AG04450 (cell line): ENCODE measurements around the gene BCL7A. TPM values are rescaled to one million over a fixed set of nuclear protein-coding genes. Genes with fewer than 3 reads are reported as not detected.

Source experiments
- CTCF ChIA-PET: fragments of 300-600, 350-600 bp; formaldehyde crosslinking; extraction: SDS; loops from one replicate; lab custom pipeline; 2022; ENCODE audit warnings: antibody characterized with exemption, inconsistent platforms; lab: Charles Lee
- POLR2A ChIA-PET: fragments of 350-600 bp; formaldehyde crosslinking; extraction: SDS; loops from one replicate; lab custom pipeline; 2021; ENCODE audit warnings: antibody characterized with exemption, inconsistent platforms; lab: Yijun Ruan, JAX
- DNase-seq: peaks from one replicate; pipeline ENCODE4 v3.0.0-alpha.2; 2011; ENCODE audit warnings: low read depth, low spot score
- H3K27ac ChIP-seq: one replicate; pipeline ENCODE4 v1.5.1; 2012; ENCODE audit warnings: low read depth, low read length, control low read depth
- H3K27me3 ChIP-seq: one replicate; pipeline ENCODE4 v1.6.0; 2012; ENCODE audit warnings: low read length; ENCODE audit not compliant: control insufficient read depth, insufficient read depth
- H3K4me3 ChIP-seq: 2 replicates; pipeline ENCODE4 v1.5.1; 2011; ENCODE audit warnings: mild to moderate bottlenecking, low read depth, low read length, control low read depth
- H3K9me3 ChIP-seq: 2 replicates; pipeline ENCODE4 v1.5.1; 2012; ENCODE audit warnings: low read length; ENCODE audit not compliant: control insufficient read depth, insufficient read depth
- polyA plus RNA-seq: library from polyadenylated mRNA; depleted of rRNA; stranded (reverse); fragments of >200 nt; gene quantifications from 2 replicates; pipeline ENCODE4 v1.2.3, GENCODE V29; 2011
- TF ChIP-seq, protein P1 (sequence below): IDR thresholded peaks from 2 replicates; pipeline ENCODE4 v1.5.1; 2011; ENCODE audit warnings: low read depth, low read length, control low read depth, inconsistent platforms

Gene BCL7A
- polyA plus RNA-seq, 1 experiment = 4.4 TPM

DNA sequence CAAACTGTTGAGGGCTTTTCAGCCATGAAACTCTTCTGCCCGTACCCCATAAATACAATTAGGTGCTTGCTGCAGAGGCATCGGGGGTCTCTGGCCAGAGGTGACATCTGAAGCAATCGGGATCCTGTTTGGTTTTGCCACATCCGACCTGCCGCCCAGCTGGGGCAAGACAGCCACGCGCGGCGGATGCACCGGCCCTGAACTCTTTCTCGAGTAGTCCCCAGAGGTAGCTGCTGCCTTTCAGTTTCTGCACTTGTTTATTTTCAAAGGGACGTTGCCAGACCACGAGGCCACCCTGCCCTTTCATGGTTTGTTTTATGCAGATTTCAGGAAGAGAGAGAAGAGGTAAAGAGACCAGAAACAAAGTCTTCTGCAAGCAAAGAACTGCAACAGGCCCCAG, 46.3 kb downstream of the BCL7A start:
- CTCF ChIA-PET = interaction anchor here (1.3 kb wide), 1 partner anchor 55 kb away, joined by 5 read pairs; no protein-coding TSS in a partner anchor
- no peak for DNase-seq
- TF ChIP-seq, protein P1, sequence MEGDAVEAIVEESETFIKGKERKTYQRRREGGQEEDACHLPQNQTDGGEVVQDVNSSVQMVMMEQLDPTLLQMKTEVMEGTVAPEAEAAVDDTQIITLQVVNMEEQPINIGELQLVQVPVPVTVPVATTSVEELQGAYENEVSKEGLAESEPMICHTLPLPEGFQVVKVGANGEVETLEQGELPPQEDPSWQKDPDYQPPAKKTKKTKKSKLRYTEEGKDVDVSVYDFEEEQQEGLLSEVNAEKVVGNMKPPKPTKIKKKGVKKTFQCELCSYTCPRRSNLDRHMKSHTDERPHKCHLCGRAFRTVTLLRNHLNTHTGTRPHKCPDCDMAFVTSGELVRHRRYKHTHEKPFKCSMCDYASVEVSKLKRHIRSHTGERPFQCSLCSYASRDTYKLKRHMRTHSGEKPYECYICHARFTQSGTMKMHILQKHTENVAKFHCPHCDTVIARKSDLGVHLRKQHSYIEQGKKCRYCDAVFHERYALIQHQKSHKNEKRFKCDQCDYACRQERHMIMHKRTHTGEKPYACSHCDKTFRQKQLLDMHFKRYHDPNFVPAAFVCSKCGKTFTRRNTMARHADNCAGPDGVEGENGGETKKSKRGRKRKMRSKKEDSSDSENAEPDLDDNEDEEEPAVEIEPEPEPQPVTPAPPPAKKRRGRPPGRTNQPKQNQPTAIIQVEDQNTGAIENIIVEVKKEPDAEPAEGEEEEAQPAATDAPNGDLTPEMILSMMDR = no peak
- H3K27ac ChIP-seq = no peak overlapping the region
- no peaks in the 10 kb centered on the region for H3K27me3 ChIP-seq
- no peak overlapping the region for H3K4me3 ChIP-seq
- POLR2A ChIA-PET = interaction anchor here (0.7 kb wide), 1 partner anchor 14 kb away, joined by 4 read pairs; no protein-coding TSS in a partner anchor
- H3K9me3 ChIP-seq = no peaks in the 10 kb centered on the region

DNA sequence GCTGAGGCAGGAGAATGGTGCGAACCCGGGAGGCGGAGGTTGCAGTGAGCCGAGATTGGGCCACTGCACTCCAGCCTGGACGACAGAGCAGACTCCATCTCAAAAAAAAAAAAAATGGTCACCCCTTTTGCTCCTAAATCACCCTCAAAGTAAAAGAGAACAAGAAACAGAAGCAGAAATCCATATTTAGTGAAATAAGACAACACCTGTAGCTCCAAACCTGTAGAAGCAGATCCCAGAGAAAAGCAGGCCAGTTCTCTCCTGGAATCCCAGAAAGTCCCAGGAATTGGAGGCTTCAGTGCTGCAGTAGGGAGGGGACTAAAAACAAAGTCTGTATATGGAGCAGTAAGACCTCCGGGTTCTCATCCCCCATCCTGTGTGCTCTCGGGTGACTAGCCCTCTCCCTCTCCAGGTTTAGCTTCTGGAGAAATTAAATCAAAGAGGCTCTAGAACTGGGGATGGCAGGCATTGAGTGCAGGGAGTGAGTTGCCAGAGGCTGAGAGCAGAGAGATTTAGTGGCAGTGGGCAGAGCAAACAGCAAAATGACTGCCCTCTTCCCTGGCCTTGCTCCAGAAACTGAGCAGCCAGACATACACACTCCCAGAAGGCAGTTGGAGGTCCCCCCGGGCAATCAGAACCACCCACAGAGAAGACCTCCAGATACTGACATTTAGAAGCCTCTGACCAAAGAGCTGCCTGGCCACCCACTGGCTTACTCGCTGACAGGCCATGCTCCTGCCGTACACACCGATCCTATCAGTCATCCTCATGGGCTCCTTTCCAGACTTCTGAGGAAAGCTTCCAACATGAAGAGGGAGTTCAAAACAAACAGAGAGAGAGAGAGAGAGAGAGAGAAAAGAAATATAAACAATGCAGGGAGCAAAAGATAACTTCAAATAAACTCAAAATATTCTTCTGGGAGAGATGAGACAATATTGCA, 50.6 kb downstream of the BCL7A start:
- TF ChIP-seq, protein P1 = no peak
- CTCF ChIA-PET = interaction anchor here (1.1 to 1.8 kb wide), 2 partner anchors 18 to 26 kb away, joined by 7 to 8 read pairs; no protein-coding TSS in a partner anchor
- Histone ChIP-seq H3K27me3 (peaks cover 2% of the 10 kb centered on the region), H3K9me3 (no peaks in the 10 kb centered on the region), H3K27ac (peak overlapping the region; percentile 21), H3K4me3 (no peak overlapping the region)
- DNase-seq = no peak
- POLR2A ChIA-PET = interaction anchor here (0.6 to 1.1 kb wide), 2 partner anchors 8 to 9 kb away, joined by 3 to 6 read pairs; no protein-coding TSS in a partner anchor

DNA sequence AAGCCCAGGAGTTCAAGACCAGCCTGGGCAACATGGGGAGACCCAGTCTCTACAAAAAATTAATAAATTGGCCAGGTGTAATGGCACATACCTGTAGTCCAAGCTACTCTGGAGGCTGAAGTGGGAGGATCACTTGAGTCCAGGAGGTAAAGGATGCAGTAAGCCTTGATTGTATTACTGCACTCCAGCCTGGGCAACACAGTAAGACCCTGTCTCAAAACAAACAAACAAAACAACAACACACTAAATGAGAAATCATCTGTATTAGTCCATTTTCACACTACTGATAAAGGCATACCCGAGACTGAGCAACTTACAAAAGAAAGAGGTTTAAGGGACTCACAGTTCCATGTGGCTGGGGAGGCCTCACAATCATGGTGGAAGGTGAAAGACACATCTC, 52.1 kb downstream of the BCL7A start:
- POLR2A ChIA-PET = no interaction called here
- CTCF ChIA-PET = interaction anchor here (1.8 kb wide), 1 partner anchor 20 kb away, joined by 7 read pairs; no protein-coding TSS in a partner anchor
- Histone ChIP-seq H3K9me3 (no peaks in the 10 kb centered on the region), H3K27ac (no peak overlapping the region), H3K4me3 (no peak overlapping the region), H3K27me3 (peaks cover 2% of the 10 kb centered on the region)
- TF ChIP-seq, protein P1 = no peak
- no peak for DNase-seq

DNA sequence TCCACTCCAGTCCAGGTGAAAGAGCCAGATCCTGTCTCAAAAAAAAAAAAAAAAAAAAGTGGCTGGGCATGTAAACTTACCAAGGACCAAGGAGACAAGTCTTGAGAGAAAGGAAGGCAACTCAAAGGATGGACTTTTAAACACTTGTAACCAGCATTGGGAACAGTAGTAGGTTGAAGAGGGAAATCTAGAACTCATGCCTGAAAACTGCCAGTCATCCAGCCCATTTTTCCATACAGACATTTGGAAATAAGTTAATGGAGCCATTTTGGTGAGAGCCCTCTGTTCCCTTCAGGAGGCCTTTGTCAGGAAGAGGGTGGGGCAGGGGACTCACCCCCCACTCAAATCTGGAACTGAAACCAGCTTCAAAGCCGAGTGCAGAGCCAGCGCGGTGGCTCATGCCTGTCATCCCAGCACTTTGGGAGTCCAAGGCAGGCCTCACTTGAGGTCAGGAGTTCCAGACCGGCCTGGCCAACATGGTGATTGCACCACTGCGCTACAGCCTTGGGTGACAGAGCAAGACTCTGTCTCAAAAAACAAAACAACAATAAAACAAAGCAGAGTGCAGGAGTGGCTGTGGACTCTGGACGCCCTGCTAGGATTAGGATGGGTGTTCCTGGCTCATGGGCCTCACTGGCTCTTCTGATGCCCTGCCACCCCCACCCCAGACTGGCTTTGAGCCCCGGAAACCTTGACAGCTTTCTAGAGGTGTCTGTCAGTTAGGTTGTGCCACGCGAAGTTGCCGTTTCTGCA, 55.2 kb downstream of the BCL7A start:
- CTCF ChIA-PET = no interaction called here
- Histone ChIP-seq H3K4me3 (no peak overlapping the region), H3K27me3 (peaks cover 2% of the 10 kb centered on the region), H3K27ac (no peak overlapping the region), H3K9me3 (no peaks in the 10 kb centered on the region; the same call in 1 of the 2 replicates)
- POLR2A ChIA-PET = no interaction called here
- TF ChIP-seq, protein P1 = no peak
- DNase-seq = no peak
